SK-N-SH (cell line): ENCODE results near the gene SREK1.

ENCODE experiments used
- CTCF ChIP-seq: fragments of 200-600 bp; sonication (generic); IDR thresholded peaks from 2 replicates; pipeline ENCODE4 v1.6.1; 2017; ENCODE audit warnings: antibody characterized with exemption, mild to moderate bottlenecking, moderate library complexity
- EP300 ChIP-seq, 2 experiments: IDR thresholded peaks; 2 replicates each; pipeline versions ENCODE4 v1.4.0 to v1.6.1; 2012; ENCODE audit warnings: borderline replicate concordance in 1 of 2, low read depth in 1 of 2, low read length in 1 of 2
- FOXM1 ChIP-seq: IDR thresholded peaks from 2 replicates; pipeline ENCODE4 v1.4.0; 2012; ENCODE audit warnings: low read depth, mild to moderate bottlenecking
- GATA2 ChIP-seq: sonication (generic); formaldehyde crosslinking; IDR thresholded peaks from 2 replicates; pipeline ENCODE4 v1.5.0; 2020; ENCODE audit warnings: mild to moderate bottlenecking, missing genetic modification reagents
- PBX3 ChIP-seq: IDR thresholded peaks from 2 replicates; pipeline ENCODE4; 2012
- POLR2AphosphoS5 ChIP-seq: IDR thresholded peaks from 2 replicates; pipeline ENCODE4 v1.6.1; 2012; ENCODE audit warnings: low read depth, low read length
- RAD21 ChIP-seq: IDR thresholded peaks from 2 replicates; pipeline ENCODE4 v1.6.1; 2012; ENCODE audit warnings: mild to moderate bottlenecking, low read length
- SIN3A ChIP-seq: IDR thresholded peaks from 2 replicates; pipeline ENCODE4 v1.6.1; 2012; ENCODE audit warnings: low read depth, mild to moderate bottlenecking, low read length, moderate library complexity, borderline replicate concordance
- SMC3 ChIP-seq: IDR thresholded peaks from 2 replicates; pipeline ENCODE4 v1.6.1; 2012; ENCODE audit warnings: low read depth, low read length, improper control_type of control experiment
- TAF1 ChIP-seq: IDR thresholded peaks from 2 replicates; pipeline ENCODE4 v1.6.1; 2012; ENCODE audit warnings: low read depth, mild to moderate bottlenecking, low read length, moderate library complexity, borderline replicate concordance
- TCF12 ChIP-seq: IDR thresholded peaks from 2 replicates; pipeline ENCODE4 v1.4.0; 2012
- TEAD4 ChIP-seq: IDR thresholded peaks from 2 replicates; pipeline ENCODE4 v1.4.0; 2012; ENCODE audit warnings: mild to moderate bottlenecking, borderline replicate concordance; ENCODE audit not compliant: insufficient read depth
- USF2 ChIP-seq: fragments of 150-350 bp; IDR thresholded peaks from 2 replicates; pipeline ENCODE4 v1.6.1; 2017; ENCODE audit warnings: antibody characterized with exemption, low read length, low read depth, borderline replicate concordance
- TF ChIP-seq, protein P1 (sequence below): IDR thresholded peaks from 2 replicates; pipeline ENCODE4 v1.4.0; 2012; ENCODE audit warnings: low read depth

DNA sequence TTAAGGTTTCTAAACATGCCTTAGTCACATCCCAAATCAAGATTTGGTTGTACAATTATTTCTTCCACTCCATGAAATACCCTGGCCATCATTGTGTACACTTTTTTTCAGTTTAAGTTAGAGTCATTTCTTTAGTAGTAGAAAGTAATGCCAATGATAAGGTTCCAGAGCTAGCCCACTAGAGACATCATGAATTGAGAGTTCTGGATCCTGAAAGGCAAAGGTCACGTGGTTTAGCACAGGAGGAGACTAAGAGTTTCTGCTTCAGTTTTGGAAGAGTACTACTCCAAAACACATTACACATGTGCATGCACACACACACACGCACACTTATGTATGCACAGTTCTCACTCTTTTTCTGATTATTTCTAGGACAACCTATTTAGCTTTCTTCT is 4.8 kb upstream of the SREK1 start:
- TF ChIP-seq RAD21 (no peak), CTCF (no peak), TAF1 (no peak), TCF12 (no peak), POLR2AphosphoS5 (no peak), SIN3A (no peak), FOXM1 (no peak), SMC3 (no peak), GATA2 (CRISPR knock-in tag) (no peak), USF2 (no peak), PBX3 (no peak), TEAD4 (no peak), EP300 (IDR thresholded peaks at IDR 0.05; ENCODE audit: borderline replicate concordance in 1 of 2, low read depth in 1 of 2, low read length in 1 of 2) (no peak)
- TF ChIP-seq, protein P1, sequence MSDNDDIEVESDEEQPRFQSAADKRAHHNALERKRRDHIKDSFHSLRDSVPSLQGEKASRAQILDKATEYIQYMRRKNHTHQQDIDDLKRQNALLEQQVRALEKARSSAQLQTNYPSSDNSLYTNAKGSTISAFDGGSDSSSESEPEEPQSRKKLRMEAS = no peak
